VCaP (cell line): ENCODE results near the gene PRICKLE2.

Source experiments
- H3K27ac ChIP-seq: fragments of 450-650 bp; 2 replicates; pipeline ENCODE4 v1.5.1; 2017
- CTCF ChIP-seq: fragments of 450-650 bp; conservative IDR thresholded peaks from 2 replicates; pipeline ENCODE4 v1.5.1; 2017; ENCODE audit warnings: mild to moderate bottlenecking, moderate library complexity

PRICKLE2 gene

GRCh38 chr3:64125561-64125960 lies 99.7 kb downstream of the PRICKLE2 start:
- no peak for TF ChIP-seq CTCF

GRCh38 chr3:64123931-64124330 lies 101.3 kb downstream of the PRICKLE2 start:
- H3K27ac ChIP-seq: no peak overlapping the region
- no peak for TF ChIP-seq CTCF

More at GRCh38 chr3:64125561-64125960, 99.7 kb downstream of the PRICKLE2 start:
- H3K27ac ChIP-seq: no peak overlapping the region

GRCh38 chr3:64122476-64122875 lies 102.8 kb downstream of the PRICKLE2 start:
- no peak for TF ChIP-seq CTCF
- H3K27ac ChIP-seq: no peak overlapping the region

- TF ChIP-seq CTCF: no peak
- H3K27ac ChIP-seq: no peak overlapping the region
Measured at GRCh38 chr3:64121750-64122311, 103.4 kb downstream of the PRICKLE2 start.

GRCh38 chr3:64120876-64121275 lies 104.4 kb downstream of the PRICKLE2 start:
- TF ChIP-seq CTCF: no peak
- H3K27ac ChIP-seq: no peak overlapping the region

GRCh38 chr3:64117483-64117882 lies 107.8 kb downstream of the PRICKLE2 start:
- no peak overlapping the region for H3K27ac ChIP-seq
- no peak for TF ChIP-seq CTCF

- TF ChIP-seq CTCF: no peak
- no peak overlapping the region for H3K27ac ChIP-seq
Measured at GRCh38 chr3:64114651-64115050, 110.6 kb downstream of the PRICKLE2 start.

- 0 out of 2 replicates have a peak, but pooled peaks have one; percentile 39 for TF ChIP-seq CTCF
- no peak overlapping the region for H3K27ac ChIP-seq
Measured at GRCh38 chr3:64111872-64112271, 113.4 kb downstream of the PRICKLE2 start.
